ENCODE measurements around the gene C2orf66.

DNA sequence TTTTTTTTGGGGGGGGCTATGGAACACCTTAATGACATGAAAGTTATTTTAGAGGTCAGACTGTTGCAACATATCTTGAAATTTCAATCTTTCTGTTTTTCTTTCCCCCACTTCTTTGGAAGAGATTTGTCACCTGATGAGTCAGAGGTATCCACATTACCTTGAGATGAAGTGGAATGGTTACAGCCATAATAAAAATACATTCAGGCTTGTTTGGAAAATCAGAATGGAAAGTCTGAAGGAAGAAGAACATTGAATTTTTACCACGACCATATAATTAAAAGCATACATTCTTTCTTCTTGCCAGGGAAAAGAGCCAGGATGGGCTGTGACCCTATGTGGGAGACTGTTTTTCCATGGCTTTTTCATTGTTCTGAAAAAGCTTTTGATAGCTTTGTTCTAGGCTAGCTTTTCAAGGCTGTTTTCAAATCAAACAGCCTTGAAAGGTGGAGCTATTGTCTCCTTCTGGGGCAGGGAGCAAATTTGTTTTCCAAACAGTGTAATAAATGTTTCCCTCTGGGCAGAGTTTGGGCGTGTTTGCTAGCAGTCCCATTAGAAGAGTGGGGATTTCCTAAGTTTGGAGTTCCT, 7.4 kb downstream of the C2orf66 start:
- TF ChIP-seq CTCF (IDR thresholded peaks at IDR 0.05 in 8 of 11, conservative IDR thresholded peaks at IDR 0.05 in 3 of 11) (no peak), POLR2A (IDR thresholded peaks at IDR 0.05) (no peak), POLR2AphosphoS5 (IDR thresholded peaks at IDR 0.05) (no peak)

Data from spleen (tissue), 7 donors.